ENCODE measurements around the gene CCDC102A.

- no peak for TF ChIP-seq CTCF (conservative IDR thresholded peaks at IDR 0.05)
- no peak for TF ChIP-seq EZH2 (IDR thresholded peaks at IDR 0.05; ENCODE audit: low read depth)
These were observed 19.5 kb upstream of the CCDC102A start for GRCh38 chr16:57555831-57556230.
